GM18909 (cell line): Measurements from ENCODE around the gene GRK3.
"Not testable (repeated sequence)": the region's sequence is repeated elsewhere in the genome, so short reads cannot be mapped to it uniquely, and the experiment has no call there.

Experiments used
- ATAC-seq: cut with Tn5 transposase; IDR thresholded peaks from one replicate; pipeline ENCODE4 v1.9.1; 2021; ENCODE audit warnings: mild to moderate bottlenecking; ENCODE audit not compliant: unreplicated experiment, poor library complexity

GRK3 gene

DNA sequence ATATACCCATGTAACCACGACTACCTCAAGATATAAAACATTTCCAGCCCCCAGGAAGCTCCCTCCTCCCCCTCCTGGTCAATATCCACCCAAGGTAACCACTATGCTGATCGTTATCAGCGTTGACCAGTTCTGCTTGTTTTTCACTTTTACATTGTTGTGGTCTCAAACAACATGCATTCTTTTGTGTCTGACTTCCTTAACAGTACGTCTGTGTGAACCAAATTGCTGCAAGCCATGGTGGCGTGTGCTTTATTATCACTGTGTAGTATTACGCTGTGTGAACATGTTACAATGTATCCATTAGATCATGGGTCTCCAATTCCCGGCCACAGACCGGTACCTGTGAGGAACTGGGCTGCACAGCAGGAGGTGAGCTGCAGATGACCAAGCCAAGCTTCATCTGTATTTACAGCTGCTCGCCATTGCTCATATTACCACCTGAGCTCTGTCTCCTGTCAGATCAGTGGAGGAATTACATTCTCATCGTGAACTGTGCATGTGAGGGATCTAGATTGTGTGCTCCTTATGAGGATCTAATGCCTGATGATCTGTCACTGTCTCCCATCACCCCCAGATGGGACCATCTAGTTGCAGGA lies 15.5 kb upstream of the GRK3 start:
- no peak for ATAC-seq

DNA sequence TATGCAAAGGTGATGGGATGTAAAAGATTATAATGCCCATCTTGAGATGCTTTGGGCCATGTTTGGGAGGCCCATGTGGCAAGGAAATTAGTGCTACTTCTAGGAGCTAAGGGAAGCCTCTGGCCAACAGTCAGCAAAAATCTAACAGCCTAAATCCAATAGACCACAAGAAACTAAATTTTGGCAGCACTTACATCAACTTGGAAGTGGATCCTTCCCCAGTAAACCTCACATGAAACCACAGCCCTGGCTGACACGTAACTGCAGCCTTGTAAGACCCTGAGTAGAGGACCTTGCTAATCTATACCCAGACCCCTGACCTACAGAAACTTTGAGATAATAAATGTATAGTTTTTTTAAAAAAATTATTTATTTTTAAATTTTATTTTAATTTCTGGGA lies 13.1 kb upstream of the GRK3 start:
- no peak for ATAC-seq

DNA sequence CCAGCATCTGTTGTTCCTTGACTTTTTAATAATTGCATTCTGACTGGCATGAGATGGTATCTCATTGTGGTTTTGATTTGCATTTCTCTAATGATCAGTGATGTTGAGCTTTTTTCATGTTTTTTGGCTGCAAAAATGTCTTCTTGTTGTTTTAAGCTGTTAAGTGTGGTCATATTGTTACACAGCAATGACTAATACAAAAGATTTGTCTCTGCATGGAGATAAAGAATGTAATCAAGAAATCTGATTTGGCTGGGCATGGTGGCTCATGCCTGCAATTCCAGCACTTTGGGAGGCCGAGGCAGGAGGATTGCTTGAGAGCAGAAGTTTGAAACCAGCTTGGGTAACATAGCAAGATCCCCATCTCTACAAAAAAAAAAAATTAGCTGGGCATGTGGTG lies 12.1 kb upstream of the GRK3 start:
- not testable (repeated sequence) for ATAC-seq

DNA sequence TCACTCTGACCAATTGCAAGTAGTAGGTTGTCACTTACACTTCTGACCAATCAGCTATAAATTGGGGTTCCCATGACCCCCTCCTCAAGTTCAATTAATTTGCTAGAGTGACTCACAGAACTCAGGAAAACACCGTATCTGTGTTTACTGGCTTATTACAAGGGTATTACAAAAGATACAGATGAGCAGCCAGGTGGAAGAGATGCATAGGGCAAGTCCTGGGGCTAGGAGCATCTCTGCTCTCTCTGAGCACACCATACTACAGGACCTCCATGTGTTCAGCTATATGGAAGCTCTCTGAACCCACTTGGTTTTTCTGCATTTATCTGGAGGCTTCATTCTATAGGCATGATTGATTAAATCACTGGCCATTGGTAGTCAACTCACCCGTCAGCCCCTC lies 11.3 kb upstream of the GRK3 start:
- ATAC-seq = no peak

DNA sequence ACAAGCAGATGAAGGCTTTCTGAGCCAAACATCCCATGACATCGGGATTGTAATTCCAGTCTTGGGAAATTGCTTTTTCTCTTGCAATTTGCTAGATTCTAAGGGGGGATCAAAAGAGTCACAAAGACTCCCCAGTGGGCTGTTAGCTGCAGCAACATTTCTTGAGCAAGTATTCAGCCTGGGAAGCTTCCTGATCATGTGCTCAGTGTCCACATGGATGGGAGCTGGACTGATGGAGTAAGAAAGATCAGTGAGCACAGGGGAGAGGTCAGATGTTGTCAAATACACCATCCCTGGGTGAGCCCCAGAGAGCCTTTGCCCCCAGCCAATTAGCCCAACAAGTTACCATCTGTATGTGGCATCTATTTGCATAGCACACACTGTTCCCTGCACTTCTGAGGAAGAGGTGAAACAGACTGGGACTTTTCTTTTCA lies 10.2 kb upstream of the GRK3 start:
- ATAC-seq = no peak

DNA sequence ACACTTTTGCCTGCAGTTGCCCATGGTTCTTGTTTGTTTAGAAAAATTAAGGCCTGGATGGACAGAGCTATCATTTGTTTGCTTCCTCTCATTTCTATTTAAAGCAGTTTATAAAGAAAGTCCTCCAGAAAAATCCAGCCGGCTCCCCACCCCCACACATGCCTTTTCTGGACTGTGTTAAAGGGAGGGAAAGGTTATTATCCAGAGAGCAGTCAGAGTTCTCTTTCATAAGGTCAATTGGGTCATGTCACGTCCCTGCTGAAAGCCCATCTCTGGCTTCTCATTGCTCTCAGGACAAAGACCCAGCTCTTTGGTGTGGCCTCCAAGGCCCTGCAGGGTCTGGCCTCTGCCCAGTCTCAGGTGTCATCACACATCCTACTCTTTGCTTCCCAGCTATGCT lies 9.8 kb upstream of the GRK3 start:
- ATAC-seq = no peak

DNA sequence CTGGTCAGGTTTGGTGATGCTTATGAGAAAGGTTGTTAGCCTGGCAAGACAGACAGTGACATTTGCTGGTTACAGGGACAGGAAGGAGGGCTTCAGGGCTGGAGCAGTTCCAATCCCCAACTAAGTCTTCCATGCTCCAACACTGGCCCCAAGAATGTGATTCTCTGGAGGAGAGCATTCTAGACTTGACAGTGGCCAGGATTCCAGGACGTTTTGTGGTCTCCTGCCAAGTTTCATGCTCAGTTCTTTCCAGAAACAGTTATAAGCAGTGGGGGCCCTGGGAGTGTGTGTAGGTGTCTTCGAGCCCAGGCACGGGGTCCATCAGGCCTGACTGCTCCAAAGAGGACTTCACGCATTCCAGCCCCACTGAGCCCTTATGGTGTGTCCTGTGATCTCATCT lies 8.9 kb upstream of the GRK3 start:
- ATAC-seq = no peak

DNA sequence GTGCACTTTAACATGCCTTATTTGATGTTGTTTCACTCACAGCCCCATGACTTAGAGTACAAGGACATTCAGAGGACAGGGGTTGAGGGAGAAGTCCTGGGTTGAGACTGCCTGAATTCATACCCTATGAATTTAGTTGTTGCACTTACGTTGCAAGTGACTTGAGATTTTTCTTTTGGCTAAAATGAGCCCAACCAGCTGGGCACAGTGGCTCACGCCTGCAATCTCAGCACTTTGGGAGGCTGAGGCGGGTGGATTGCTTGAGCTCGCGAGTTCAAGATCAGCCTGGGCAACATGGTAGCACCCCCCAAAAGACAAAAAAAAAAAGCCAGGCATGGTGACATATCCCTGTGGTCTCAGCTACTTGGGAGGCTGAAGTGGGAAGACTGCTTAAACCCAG lies 7.3 kb upstream of the GRK3 start:
- no peak for ATAC-seq

DNA sequence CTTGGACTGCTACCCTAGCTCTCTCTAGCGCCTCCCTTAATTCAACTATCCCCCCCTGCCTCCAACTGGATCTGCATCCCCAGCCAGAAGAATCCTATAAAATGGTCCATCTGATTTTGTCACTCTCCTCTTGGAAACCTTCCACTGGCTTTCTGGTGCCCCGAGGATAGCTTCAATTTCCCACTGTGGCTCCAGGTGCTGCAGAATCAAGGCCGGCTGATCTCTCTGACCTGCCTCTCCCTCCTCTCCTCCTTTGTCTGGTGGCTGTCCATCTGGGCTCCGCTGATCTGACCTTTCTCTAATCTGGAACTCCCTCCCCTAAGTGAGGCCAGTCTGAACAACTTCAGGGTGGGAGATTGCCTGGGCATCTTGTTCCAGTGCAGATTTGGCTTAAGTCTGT lies 6.1 kb upstream of the GRK3 start:
- ATAC-seq = no peak

DNA sequence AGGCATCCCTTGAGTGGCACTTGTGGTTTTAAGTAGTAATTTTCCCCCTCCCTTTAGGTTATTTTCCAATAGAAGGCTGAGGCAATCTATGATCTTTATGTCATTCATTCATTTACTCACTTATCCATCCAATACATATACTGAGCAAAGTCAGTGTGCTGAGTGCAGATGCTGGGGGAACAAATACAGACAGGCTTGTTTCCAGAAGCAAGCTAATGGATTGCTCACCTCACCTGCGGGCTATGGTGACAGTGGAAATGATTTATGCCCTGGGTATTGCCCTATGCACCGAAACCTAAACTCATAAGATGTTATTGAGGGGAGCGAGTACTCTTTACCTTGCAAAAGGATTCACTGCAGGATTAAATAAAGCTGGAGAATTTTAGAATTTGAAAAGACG lies 4.6 kb upstream of the GRK3 start:
- not testable (repeated sequence) for ATAC-seq

DNA sequence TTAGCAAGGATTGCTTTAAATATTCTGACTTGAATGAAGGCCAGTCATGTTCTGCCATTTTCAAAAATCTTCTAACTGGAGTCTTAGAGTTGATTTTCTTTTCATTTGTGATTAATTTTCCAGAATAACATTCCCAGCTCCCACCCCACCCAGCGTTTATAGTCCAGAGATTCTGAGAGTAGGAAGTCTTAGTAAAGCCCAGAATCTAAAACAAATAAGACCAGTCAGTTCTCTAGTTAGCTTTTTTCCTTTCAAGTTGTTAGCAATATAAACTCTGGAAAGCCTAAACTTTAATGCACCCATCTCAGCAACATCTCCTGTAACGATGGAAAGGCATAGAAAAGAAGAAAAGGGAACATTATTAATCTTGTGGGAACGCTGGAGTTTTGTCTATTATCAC lies 3.3 kb upstream of the GRK3 start:
- ATAC-seq = not testable (repeated sequence)

DNA sequence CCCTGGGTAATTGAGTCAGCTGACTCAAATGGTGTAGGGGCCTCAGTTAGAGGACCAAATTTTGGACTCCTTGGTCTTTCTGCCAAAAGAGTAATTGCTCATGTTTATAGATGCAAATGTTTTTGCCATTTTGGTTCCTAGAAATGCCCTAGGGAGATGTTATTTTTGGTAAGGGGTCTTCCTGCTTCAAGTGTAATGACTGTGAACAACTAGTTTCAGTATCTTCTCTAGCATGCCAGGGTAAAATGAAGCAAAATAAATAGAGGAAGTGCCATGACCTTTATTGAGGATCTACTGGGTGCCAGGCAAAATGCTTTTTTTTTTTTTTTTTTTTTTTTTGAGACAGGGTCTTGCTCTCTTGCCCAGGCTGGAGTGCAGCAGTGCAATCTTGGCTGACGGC lies 2.5 kb upstream of the GRK3 start:
- ATAC-seq = not testable (repeated sequence)

DNA sequence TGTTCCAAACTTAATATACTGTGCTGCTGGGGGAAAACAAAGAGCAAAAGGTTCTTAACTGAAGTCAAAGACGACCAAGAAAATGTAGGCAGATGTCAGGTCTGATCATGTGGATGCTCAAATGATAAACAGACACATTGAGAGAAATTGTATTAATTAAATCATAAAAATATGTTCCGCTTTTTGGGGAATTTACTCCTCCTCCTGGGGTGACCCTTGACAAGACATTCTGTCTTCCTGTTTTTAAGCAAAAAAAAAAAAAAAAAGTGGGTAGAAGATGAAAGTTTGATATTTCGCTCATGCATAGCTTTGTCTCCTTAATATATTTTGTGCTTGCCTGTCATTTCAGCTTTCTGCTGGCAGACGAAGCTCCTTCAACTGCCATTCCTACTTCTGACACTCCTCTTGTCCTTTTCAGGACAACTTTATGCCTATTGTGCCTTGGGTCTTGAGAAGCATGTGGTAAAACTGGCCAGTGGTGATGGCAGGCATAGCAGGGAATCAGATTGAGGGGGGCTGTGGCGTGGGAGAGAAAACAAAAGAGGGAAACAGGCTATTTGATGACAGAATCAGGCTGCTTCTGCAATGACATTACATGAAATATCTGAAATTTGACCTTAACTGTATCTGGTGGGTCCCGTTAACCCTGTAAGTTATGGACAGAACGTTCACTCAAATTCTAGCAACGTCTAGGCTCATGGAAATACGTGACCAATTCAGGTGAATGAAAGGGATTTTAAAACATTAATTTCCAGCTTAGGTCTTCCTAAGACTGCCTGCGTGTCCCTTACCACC lies 1.3 kb upstream of the GRK3 start:
- ATAC-seq = not testable (repeated sequence)

DNA sequence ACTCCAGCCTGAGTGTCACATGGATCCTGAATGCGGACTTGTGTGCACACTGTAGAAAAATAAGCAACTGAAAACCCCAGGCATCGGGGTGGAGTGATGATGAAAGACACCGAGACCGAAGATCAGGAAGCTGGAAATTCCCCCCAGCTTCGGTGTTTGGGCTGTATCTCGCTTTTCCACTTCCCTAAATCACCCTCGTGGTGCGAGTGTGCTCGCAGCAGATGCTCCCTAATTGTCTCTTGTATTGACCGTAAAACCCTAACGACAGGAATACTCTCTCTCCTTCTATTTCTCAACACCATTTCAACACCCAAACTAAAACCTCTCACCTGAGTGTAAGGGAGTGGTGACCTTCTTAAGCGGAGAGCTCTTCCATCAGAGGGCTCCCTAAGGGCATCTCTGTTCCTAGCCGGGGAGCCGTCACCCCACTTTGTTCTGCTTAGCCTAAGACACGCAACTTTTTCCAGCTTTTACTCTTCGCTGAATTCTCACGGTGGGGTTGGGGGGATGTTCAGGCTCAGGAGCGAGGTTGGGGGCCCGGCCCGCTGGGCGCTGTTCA lies 635 bp upstream of the GRK3 start:
- ATAC-seq = peak; percentile 6

DNA sequence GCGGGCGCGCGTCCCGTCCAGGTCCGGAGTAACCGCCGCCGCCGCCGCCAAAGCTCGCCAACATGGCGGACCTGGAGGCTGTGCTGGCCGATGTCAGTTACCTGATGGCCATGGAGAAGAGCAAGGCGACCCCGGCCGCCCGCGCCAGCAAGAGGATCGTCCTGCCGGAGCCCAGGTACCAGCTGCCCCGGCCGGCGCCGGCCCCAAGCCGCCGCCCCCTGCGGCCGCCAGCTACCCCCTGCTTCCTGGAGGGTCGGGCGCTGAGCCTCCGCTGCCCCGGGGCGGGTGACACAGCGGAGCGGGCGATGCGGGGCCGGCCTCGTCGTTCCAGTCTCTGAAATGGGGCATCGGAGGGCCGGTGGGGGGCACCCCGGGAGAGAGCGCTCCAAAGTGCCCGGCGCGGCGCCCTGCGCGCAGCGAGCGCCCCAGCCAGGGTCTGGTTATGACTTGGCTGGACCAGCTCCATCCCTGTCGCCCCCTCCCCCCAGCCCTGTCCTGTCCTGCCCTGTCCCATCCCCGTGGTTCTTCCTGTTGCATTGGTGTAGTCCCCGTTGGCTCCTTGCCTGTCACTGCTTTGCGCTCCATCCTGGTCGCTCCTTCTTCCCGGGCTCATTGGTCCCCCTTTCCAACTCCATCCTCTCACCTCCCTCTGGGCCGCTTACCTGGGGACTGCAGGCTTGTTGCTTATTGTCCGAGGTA lies 653 bp downstream of the GRK3 start:
- peak; percentile 12 for ATAC-seq

DNA sequence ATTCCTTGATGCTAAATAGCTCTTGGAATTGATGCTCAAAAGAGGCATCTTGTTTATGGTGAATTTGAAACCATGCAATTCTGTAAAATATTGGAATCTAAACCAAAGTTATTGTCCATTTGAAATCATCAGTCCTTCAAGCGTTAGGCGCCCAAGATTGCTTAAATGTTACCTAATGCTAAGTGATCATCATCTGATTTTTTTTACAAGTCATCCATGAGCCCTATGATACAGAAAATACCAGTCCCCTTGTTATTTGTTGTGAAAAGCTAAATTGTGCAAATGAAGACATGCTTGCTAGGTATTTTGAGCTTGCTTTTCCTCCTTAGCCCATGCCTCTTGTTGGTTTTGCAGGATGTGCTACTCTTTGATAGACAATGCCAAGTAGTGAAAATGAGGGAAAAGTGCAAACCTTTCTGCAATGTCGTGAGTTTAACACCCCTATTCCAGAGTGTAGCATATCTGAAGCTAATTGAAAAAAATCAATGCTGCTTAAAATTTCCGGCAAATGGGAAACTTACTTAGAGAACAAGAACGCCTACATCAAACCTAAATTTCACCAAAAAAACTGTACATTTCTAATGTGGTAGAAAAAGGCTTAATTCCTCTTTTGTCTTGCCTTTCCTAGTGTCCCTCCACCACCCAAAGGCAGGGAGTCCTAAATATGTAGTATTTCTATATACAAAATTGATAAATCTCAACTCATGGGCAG lies 1.9 kb downstream of the GRK3 start:
- no peak for ATAC-seq

DNA sequence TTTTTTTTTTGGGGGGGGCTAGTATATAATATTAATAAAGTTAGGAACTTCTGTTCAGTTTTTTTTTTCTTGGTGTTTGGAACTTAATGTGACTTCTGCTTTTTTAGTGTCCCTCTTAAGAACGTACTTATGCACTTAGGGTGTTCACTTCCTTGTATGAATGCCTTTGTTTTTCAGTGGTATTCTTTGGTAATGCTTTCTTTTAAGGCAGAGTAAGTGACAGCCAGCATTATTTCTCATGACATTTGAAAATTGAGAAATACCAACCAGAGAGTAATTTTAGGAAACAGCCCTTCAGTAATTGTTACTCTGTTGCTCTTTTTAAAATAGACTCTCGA lies 2.4 kb downstream of the GRK3 start:
- no peak for ATAC-seq

DNA sequence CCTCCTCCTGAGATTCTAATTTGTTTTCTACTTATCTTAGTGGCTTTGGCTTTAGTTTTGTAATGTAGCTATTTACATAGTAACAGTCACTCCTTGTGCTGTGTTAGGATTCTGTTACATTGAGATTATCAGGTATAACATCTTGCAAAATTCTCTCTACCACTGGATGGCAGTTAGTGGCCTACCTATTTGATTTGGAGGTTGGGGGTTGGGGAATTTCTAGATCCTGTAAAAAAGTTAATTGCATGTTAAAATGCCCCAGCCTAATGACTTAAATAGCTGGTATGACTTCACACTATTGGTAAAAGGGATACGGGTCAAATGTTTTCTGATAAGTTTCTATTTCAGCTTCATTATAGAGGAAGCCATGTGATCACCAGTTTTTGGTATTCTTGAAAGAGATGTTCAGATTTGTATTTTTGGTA lies 2.8 kb downstream of the GRK3 start:
- ATAC-seq = no peak

DNA sequence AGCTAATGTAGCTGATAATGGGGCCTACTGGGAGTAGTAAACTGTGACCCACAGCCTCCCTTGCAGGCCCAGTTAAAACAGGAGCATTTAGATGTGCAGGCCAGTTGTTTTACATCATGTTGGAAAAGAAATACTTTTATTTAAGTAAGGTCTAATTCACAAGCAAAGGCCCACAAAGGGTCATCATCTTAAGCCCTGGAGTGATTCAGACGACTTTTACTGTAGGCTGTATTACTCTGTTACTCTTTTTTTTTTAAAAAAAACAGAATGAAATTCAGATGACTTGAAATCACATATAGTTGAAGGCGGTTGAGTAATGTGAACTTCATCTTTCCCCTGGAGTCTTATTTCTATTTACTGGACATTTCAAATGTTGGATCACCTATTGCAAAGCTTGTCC lies 3.6 kb downstream of the GRK3 start:
- ATAC-seq = not testable (repeated sequence)

DNA sequence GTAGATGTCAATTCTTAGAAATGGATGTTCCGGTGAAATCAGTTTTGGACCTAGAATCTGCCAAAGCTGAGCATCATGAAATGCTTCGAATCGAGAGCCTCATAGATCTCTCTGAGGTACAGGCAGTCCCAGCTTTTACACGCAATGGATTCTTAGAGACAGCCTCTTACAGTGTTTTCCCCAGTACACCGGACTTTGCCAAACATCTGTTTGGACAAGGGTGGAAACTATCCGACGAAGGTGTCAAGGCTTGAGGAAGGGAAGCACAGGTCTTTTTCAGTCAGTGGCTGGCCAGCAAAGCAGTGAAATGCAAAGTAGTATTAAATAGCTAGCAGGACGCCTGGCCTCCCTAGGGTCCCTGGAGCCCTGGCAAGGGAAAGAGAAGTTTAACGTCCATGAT lies 4.9 kb downstream of the GRK3 start:
- ATAC-seq = no peak

DNA sequence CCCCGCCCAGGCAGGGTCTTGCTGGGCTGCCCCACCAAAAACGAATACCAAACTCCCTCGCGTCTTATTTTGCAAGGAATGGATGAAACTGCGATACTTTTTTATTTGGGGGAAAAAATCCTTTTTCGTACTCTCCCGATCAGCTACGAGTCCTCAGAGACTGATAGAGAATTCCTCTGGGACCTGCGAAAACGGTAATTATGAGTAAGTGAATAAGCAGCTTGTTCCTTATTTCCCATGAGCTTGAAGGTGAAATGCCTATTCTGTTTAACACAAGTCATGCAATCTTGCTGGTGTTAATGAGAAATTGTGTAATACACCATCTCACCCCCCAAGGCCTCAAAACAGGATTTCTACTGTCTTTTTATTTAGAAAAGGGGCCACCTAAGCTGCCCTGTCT lies 5.5 kb downstream of the GRK3 start:
- no peak for ATAC-seq
